HEK293 (cell line): ENCODE measurements around the gene DCST2.

Experiments
- CTCF ChIA-PET: fragments of 350-600 bp; formaldehyde crosslinking; extraction: SDS; loops from one replicate; lab custom pipeline; 2021; ENCODE audit warnings: antibody characterized with exemption; lab: Yijun Ruan, JAX
- POLR2A ChIA-PET: fragments of 300-600 bp; formaldehyde crosslinking; extraction: SDS; loops from one replicate; lab custom pipeline; 2020; ENCODE audit warnings: antibody characterized with exemption, inconsistent platforms; lab: Yijun Ruan, JAX
- H3K27ac ChIP-seq: fragments of 200-500 bp; sonication (Bioruptor generic); 2 replicates; pipeline ENCODE4 v1.5.1; 2014; ENCODE audit warnings: low read depth, low read length, control low read depth, inconsistent platforms; ENCODE audit errors: extremely low read depth
- H3K36me3 ChIP-seq, 2 experiments: fragments of 200-500 bp in 1 of 2; sonication (Bioruptor generic) in 1 of 2; 1 replicate in 1 of 2; 2 replicates in 1 of 2; pipeline ENCODE4 v1.5.1; 2014 to 2017; ENCODE audit warnings: inconsistent platforms in 2 of 2, low read length in 2 of 2; ENCODE audit not compliant: control insufficient read depth in 2 of 2, insufficient read depth in 1 of 2
- H3K4me1 ChIP-seq: fragments of 200-500 bp; sonication (Bioruptor generic); 2 replicates; pipeline ENCODE4 v1.5.1; 2014; ENCODE audit warnings: mild to moderate bottlenecking, low read length, inconsistent platforms; ENCODE audit not compliant: control insufficient read depth, insufficient read depth
- H3K4me3 ChIP-seq: 2 replicates; pipeline ENCODE4 v1.5.1; 2011; ENCODE audit warnings: low read depth, mild to moderate bottlenecking, control low read depth, low read length, moderate library complexity
- H3K9me3 ChIP-seq: fragments of 200-500 bp; sonication (Bioruptor generic); 2 replicates; pipeline ENCODE4 v1.5.1; 2014; ENCODE audit warnings: low read depth, low read length, inconsistent platforms; ENCODE audit not compliant: control insufficient read depth, insufficient read depth
- REPIN1 ChIP-seq: fragments of 450-650 bp; formaldehyde crosslinking; IDR thresholded peaks from 2 replicates; pipeline ENCODE4 v1.5.1; 2017; ENCODE audit warnings: missing biosample characterization, missing genetic modification characterization, low read depth
- TRIM28 ChIP-seq: IDR thresholded peaks from 2 replicates; pipeline ENCODE4 v1.6.1; 2011; ENCODE audit warnings: low read length, control low read depth, borderline replicate concordance
- ZBTB17 ChIP-seq: fragments of 450-650 bp; formaldehyde crosslinking; IDR thresholded peaks from 2 replicates; pipeline ENCODE4 v1.5.1; 2016; ENCODE audit warnings: missing biosample characterization, missing genetic modification characterization
- ZBTB8A ChIP-seq: fragments of 450-650 bp; formaldehyde crosslinking; IDR thresholded peaks from 2 replicates; pipeline ENCODE4 v1.5.1; 2016; ENCODE audit warnings: missing biosample characterization, missing genetic modification characterization
- ZEB2 ChIP-seq: fragments of 450-650 bp; formaldehyde crosslinking; IDR thresholded peaks from 2 replicates; pipeline ENCODE4 v1.5.1; 2016; ENCODE audit warnings: missing biosample characterization, missing genetic modification characterization
- ZFHX2 ChIP-seq: fragments of 450-650 bp; formaldehyde crosslinking; conservative IDR thresholded peaks from 2 replicates; pipeline ENCODE4 v1.5.1; 2016; ENCODE audit warnings: missing biosample characterization, missing genetic modification characterization
- ZNF335 ChIP-seq: fragments of 450-650 bp; formaldehyde crosslinking; conservative IDR thresholded peaks from 2 replicates; pipeline ENCODE4 v1.5.1; 2016; ENCODE audit warnings: missing biosample characterization, missing genetic modification characterization
- ZNF404 ChIP-seq: fragments of 450-650 bp; formaldehyde crosslinking; IDR thresholded peaks from 2 replicates; pipeline ENCODE4 v1.5.1; 2017; ENCODE audit warnings: missing biosample characterization, missing genetic modification characterization
- ZNF558 ChIP-seq: fragments of 450-650 bp; formaldehyde crosslinking; IDR thresholded peaks from 2 replicates; pipeline ENCODE4 v1.5.1; 2016; ENCODE audit warnings: missing biosample characterization, missing genetic modification characterization
- ZNF629 ChIP-seq: fragments of 450-650 bp; formaldehyde crosslinking; IDR thresholded peaks from 2 replicates; pipeline ENCODE4 v1.5.1; 2017; ENCODE audit warnings: missing biosample characterization, missing genetic modification characterization
- ZNF664 ChIP-seq: fragments of 450-650 bp; formaldehyde crosslinking; IDR thresholded peaks from 2 replicates; pipeline ENCODE4 v1.5.1; 2016; ENCODE audit warnings: missing biosample characterization, missing genetic modification characterization
- TF ChIP-seq, protein P1 (sequence below): fragments of 450-650 bp; formaldehyde crosslinking; IDR thresholded peaks from 2 replicates; pipeline ENCODE4 v1.5.1; 2016; ENCODE audit warnings: missing biosample characterization, missing genetic modification characterization, borderline replicate concordance
- TF ChIP-seq, protein P2 (sequence below): fragments of 450-650 bp; formaldehyde crosslinking; IDR thresholded peaks from 2 replicates; pipeline ENCODE4 v1.5.1; 2016; ENCODE audit warnings: missing biosample characterization, missing genetic modification characterization
- TF ChIP-seq, protein P3 (sequence below): fragments of 450-650 bp; formaldehyde crosslinking; IDR thresholded peaks from 2 replicates; pipeline ENCODE4 v1.5.1; 2017; ENCODE audit warnings: missing biosample characterization, mild to moderate bottlenecking, missing genetic modification characterization, moderate library complexity

Gene DCST2

DNA sequence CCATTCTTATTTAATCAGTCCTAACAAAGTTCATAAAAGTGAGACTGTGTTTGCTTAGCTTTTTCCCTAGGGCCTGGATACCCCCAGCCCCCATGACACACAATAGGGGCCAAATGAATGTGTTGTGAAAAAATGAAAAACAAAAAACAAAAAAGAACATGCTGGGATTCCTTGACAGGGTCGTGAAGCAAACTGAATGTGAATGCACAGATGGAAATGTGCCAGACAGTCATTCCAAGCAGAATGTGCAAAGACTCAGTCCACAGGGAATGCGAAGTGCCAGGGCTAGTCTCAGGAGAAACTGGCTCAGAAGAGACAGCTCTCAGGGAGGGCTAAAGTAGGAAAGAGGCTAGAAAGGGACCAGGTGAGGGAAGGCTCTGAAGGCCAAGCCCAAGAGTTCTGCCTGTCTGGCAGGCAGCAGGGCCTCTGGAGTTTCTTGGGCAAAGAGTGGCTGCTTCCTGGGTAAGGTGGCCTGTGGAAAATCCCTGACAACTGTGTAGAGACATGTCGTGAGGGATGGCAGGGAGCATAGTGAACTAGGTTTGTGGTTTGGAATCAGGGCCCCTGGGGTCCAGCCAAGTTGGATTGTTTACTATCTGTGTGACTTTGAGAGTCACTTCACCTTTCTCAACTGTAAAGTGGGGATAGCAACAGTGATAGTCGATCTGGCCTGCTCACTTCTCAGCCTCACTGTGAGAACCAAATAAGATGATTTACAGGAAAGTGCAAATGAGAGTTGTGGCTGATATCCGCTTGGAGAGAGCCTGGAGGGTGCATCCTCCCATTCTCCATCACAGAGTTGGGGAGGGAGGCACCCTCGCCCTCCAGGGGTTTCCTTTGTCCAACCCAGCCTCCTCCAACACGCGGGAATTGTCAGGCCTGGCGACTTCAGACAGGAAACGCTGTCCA, 16.3 kb upstream of the DCST2 start (continued):
- TF ChIP-seq ZEB2 (tag by site-specific recombination) (no peak), ZNF404 (tag by site-specific recombination) (no peak), ZNF558 (tag by site-specific recombination) (0 out of 2 replicates have a peak, but pooled peaks have one; percentile 45)
- TF ChIP-seq, protein P1, sequence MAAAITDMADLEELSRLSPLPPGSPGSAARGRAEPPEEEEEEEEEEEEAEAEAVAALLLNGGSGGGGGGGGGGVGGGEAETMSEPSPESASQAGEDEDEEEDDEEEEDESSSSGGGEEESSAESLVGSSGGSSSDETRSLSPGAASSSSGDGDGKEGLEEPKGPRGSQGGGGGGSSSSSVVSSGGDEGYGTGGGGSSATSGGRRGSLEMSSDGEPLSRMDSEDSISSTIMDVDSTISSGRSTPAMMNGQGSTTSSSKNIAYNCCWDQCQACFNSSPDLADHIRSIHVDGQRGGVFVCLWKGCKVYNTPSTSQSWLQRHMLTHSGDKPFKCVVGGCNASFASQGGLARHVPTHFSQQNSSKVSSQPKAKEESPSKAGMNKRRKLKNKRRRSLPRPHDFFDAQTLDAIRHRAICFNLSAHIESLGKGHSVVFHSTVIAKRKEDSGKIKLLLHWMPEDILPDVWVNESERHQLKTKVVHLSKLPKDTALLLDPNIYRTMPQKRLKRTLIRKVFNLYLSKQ (tag by site-specific recombination) = no peak

DNA sequence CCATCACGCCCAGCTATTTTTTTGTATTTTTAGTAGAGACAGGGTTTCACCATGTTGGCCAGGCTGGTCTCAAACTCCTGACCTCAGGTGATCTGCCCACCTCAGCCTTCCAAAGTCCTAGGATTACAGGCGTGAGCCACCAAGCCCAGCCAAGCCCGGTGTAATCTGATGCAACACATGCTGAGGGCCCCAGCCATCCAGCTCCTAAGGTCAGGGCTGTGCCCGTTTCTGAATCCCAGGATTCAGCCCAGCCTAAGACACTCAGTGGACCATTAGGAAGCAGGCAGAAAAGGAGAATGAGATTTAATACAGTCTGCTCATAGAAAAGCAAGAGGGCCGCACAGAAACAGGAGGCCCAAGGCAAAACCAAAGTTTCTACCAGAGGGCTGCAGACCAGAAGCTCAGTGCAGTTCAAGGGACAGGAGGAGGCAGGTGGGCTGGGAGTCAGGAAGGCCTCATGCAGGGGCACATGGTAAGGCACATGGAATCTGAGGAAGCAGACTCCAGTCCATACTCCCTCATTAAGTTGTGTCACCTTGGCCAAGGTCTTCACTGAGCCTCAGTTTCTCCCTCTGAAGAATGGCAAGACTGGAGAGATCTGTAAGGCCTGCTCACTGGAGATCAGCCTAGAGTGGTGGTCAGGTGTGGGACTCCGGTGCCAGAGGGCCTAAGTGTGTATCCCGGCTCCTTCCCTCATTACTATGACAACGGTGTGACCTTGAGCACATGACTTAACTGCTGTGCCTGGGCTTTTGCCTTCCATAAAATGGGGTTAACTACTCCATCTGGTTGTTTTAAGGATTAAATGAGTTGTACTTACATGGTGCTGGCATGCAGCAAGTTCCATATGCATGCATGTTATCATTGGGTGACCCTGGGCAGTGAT, 15.1 kb upstream of the DCST2 start:
- H3K36me3 ChIP-seq = peaks cover 0 to 6% of the 10 kb centered on the region in 2 experiments; a peak in 1 of 3 replicates
- TF ChIP-seq REPIN1 (tag by site-specific recombination) = no peak
- peak; percentile 66 for TF ChIP-seq ZBTB8A (tag by site-specific recombination)
- TF ChIP-seq ZNF664 = 0 out of 2 replicates have a peak, but pooled peaks have one; percentile 28
- peak; percentile 49 for TF ChIP-seq ZNF335
- TF ChIP-seq ZBTB17 (tag by site-specific recombination) = 0 out of 2 replicates have a peak, but pooled peaks have one; percentile 32
- TF ChIP-seq, protein P2, sequence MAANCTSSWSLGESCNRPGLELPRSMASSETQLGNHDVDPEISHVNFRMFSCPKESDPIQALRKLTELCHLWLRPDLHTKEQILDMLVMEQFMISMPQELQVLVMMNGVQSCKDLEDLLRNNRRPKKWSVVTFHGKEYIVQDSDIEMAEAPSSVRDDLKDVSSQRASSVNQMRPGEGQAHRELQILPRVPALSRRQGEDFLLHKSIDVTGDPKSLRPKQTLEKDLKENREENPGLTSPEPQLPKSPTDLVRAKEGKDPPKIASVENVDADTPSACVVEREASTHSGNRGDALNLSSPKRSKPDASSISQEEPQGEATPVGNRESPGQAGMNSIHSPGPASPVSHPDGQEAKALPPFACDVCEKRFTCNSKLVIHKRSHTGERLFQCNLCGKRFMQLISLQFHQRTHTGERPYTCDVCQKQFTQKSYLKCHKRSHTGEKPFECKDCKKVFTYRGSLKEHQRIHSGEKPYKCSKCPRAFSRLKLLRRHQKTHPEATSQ (tag by site-specific recombination) = no peak
- peak; percentile 22; the same call in 1 of the 2 replicates for TF ChIP-seq ZFHX2 (tag by site-specific recombination)
- TF ChIP-seq ZNF629 (tag by site-specific recombination) = no peak
- no peak for TF ChIP-seq TRIM28
- TF ChIP-seq, protein P3, sequence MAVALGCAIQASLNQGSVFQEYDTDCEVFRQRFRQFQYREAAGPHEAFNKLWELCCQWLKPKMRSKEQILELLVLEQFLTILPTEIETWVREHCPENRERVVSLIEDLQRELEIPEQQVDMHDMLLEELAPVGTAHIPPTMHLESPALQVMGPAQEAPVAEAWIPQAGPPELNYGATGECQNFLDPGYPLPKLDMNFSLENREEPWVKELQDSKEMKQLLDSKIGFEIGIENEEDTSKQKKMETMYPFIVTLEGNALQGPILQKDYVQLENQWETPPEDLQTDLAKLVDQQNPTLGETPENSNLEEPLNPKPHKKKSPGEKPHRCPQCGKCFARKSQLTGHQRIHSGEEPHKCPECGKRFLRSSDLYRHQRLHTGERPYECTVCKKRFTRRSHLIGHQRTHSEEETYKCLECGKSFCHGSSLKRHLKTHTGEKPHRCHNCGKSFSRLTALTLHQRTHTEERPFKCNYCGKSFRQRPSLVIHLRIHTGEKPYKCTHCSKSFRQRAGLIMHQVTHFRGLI (tag by site-specific recombination) = peak; percentile 91
- H3K4me3 ChIP-seq = no peak overlapping the region
- ChIA-PET CTCF (interaction anchor here (0.6 to 9.2 kb wide), 13 partner anchors 10 to 425 kb away, joined by 3 to 94 read pairs (median 4); partner anchors contain the start of gene KRTCAP2), POLR2A (no interaction called here)
- no peak overlapping the region for H3K27ac ChIP-seq
- H3K4me1 ChIP-seq = peaks cover 9% of the 10 kb centered on the region
- no peaks in the 10 kb centered on the region for H3K9me3 ChIP-seq
